ENCODE data around the gene KAZN. TPM values are rescaled to one million over a fixed set of nuclear protein-coding genes. Genes with fewer than 3 reads are reported as not detected.

The KAZN gene
- total and polyA plus RNA-seq, 2 donors from 2014 or later: 17.4 to 60.8 TPM

DNA sequence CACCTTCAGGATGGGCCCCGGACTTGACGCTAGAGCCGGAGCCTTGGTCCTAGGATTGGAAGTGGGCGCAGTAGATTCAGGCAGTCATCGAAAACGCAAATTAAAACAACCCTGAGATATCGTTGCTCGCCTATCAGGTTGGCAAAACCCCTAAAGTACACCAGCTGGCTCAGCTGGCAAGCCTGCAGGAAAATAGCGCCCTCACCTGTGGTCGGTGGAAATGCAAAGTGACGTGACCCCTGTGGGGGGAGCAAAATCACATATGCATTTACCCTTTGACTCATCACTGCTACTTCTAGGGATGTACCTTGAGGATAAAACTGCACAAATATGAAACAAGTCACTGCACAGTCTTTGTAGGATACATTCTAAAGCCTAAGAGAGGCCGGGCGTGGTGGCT is 384.8 kb downstream of the KAZN start:
- H3K27me3 ChIP-seq (ENCODE audit: control insufficient read depth, insufficient read depth, low read length): no peaks in the 10 kb centered on the region
- no peaks in the 10 kb centered on the region for H3K9me3 ChIP-seq (ENCODE audit: control insufficient read depth in 2 of 3, insufficient read depth in 1 of 3, low read length in 3 of 3)
- TF ChIP-seq, protein P1, sequence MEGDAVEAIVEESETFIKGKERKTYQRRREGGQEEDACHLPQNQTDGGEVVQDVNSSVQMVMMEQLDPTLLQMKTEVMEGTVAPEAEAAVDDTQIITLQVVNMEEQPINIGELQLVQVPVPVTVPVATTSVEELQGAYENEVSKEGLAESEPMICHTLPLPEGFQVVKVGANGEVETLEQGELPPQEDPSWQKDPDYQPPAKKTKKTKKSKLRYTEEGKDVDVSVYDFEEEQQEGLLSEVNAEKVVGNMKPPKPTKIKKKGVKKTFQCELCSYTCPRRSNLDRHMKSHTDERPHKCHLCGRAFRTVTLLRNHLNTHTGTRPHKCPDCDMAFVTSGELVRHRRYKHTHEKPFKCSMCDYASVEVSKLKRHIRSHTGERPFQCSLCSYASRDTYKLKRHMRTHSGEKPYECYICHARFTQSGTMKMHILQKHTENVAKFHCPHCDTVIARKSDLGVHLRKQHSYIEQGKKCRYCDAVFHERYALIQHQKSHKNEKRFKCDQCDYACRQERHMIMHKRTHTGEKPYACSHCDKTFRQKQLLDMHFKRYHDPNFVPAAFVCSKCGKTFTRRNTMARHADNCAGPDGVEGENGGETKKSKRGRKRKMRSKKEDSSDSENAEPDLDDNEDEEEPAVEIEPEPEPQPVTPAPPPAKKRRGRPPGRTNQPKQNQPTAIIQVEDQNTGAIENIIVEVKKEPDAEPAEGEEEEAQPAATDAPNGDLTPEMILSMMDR (IDR thresholded peaks at IDR 0.05; ENCODE audit: borderline replicate concordance, extremely low read depth, insufficient read depth): no peak
- H3K36me3 ChIP-seq (ENCODE audit: control insufficient read depth in 2 of 3, insufficient read depth in 3 of 3, low read length in 3 of 3): no peaks in the 10 kb centered on the region
- no peak overlapping the region for H3K9ac ChIP-seq (ENCODE audit: low read length in 3 of 3)
- peaks cover 0 to 15% (median 8%) of the 10 kb centered on the region in 3 donors for H3K4me1 ChIP-seq (ENCODE audit: control insufficient read depth in 2 of 3, insufficient read depth in 2 of 3, low read depth in 1 of 3, low read length in 3 of 3)
- FAIRE-seq: no peak
- no peak overlapping the region for H3K27ac ChIP-seq (ENCODE audit: low read depth in 2 of 2, low read length in 2 of 2)
- DNase-seq: no peak
- H3K4me3 ChIP-seq (ENCODE audit: low read length in 3 of 3): no peak overlapping the region
- intact Hi-C loops (cut with DNase I): no loop called here

DNA sequence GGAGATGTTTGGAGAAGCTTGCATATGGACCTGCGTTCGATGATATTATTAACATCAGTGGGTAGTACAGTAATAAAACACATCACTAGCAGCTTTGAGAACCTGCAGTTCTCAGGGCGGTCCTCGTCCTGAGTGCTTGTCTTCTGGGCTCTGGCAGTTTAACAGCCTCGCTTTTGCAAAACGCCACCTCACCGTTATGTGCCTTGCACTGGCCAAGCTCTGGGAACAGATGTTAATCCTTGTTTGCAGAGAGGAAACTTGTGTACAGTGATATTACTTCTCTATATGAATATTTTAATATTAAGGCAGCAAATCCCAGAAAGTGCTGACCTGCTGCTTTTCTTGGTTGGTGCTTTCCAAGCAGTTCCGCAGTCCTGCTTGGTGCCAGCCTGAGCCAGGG is 387.7 kb downstream of the KAZN start:
- H3K27ac ChIP-seq (ENCODE audit: low read depth in 2 of 2, low read length in 2 of 2): no peak overlapping the region
- H3K9ac ChIP-seq (ENCODE audit: low read length in 3 of 3): no peak overlapping the region
- H3K9me3 ChIP-seq (ENCODE audit: control insufficient read depth in 2 of 3, insufficient read depth in 1 of 3, low read length in 3 of 3): no peaks in the 10 kb centered on the region
- H3K4me1 ChIP-seq (ENCODE audit: control insufficient read depth in 2 of 3, insufficient read depth in 2 of 3, low read depth in 1 of 3, low read length in 3 of 3): peaks cover 0 to 4% (median 0%) of the 10 kb centered on the region in 3 donors
- intact Hi-C loops (cut with DNase I): no loop called here
- TF ChIP-seq, protein P1 (IDR thresholded peaks at IDR 0.05; ENCODE audit: borderline replicate concordance, extremely low read depth, insufficient read depth): no peak
- DNase-seq: no peak
- no peak overlapping the region for H3K4me3 ChIP-seq (ENCODE audit: low read length in 3 of 3)
- no peaks in the 10 kb centered on the region for H3K36me3 ChIP-seq (ENCODE audit: control insufficient read depth in 2 of 3, insufficient read depth in 3 of 3, low read length in 3 of 3)
- no peaks in the 10 kb centered on the region for H3K27me3 ChIP-seq (ENCODE audit: control insufficient read depth, insufficient read depth, low read length)
- FAIRE-seq: no peak

DNA sequence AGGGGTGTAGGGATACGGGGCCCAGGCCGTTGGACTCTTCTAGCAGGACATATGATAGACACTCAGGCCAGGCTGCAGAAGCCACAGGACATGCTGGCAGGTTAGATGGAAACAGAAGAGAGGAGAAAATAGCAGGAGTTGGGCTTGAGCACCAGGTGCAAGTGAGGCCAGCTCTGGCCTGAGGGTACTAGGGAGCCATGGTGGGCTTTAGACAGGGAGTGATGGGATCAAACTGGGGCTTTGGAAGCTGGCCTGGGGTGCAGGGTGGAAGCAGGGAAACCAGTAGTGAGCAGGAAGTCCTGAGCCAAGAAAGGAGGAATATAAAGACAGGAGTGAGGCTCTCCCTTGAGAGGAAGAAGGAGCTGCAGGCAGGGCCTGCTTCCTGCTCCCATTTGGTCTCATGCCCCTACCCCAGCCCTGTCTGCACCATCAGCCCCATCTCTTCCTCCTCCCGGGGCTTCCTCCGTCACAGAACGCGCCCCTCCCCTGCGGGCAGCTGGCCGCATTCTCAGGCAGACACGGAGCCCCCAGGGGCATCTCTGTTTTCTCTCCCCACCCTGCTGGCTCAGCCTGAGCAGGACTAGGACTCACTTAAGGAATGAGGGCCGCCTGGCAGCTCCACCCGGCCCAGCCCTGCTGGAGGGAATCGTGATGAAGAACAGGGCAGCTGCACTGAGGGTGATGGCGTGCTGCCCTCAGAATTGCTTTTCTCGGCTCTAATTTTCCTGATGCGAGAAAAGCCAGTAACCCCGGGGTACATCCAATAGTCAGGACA is 389.5 kb downstream of the KAZN start:
- no peaks in the 10 kb centered on the region for H3K27me3 ChIP-seq (ENCODE audit: control insufficient read depth, insufficient read depth, low read length)
- FAIRE-seq: no peak
- TF ChIP-seq, protein P1 (IDR thresholded peaks at IDR 0.05; ENCODE audit: borderline replicate concordance, extremely low read depth, insufficient read depth): no peak

More for the DNA sequence above, 389.5 kb downstream of the KAZN start:
- no peaks in the 10 kb centered on the region for H3K9me3 ChIP-seq (ENCODE audit: control insufficient read depth in 2 of 3, insufficient read depth in 1 of 3, low read length in 3 of 3)
- DNase-seq: no peak
- H3K4me3 ChIP-seq (ENCODE audit: low read length in 3 of 3): no peak overlapping the region
- no peak overlapping the region for H3K27ac ChIP-seq (ENCODE audit: low read depth in 2 of 2, low read length in 2 of 2)
- peaks cover 0 to 2% (median 0%) of the 10 kb centered on the region in 3 donors for H3K4me1 ChIP-seq (ENCODE audit: control insufficient read depth in 2 of 3, insufficient read depth in 2 of 3, low read depth in 1 of 3, low read length in 3 of 3)
- H3K9ac ChIP-seq (ENCODE audit: low read length in 3 of 3): no peak overlapping the region
- no peaks in the 10 kb centered on the region for H3K36me3 ChIP-seq (ENCODE audit: control insufficient read depth in 2 of 3, insufficient read depth in 3 of 3, low read length in 3 of 3)
- intact Hi-C loops (cut with DNase I): no loop called here

Measured in kidney (tissue), 14 donors.